Hepatocyte (in vitro differentiated cells): ENCODE results near the gene COPS7A. TPM values are rescaled to one million over a fixed set of nuclear protein-coding genes. Genes with fewer than 3 reads are reported as not detected.

Experiments
- DNase-seq: peaks from one replicate; pipeline ENCODE4 v3.0.0-alpha.2; 2016; ENCODE audit warnings: low spot score
- H2AFZ ChIP-seq: fragments of 200-600 bp; sonication (generic); 2 replicates; pipeline ENCODE4 v1.6.0; 2016; ENCODE audit warnings: antibody characterized with exemption, mild to moderate bottlenecking
- H3K27ac ChIP-seq: fragments of 200-600 bp; sonication (generic); 2 replicates; pipeline ENCODE4 v1.5.1; 2016; ENCODE audit warnings: mild to moderate bottlenecking
- H3K27me3 ChIP-seq: fragments of 200-600 bp; sonication (generic); 2 replicates; pipeline ENCODE4 v1.6.1; 2016
- H3K36me3 ChIP-seq: fragments of 200-600 bp; sonication (generic); replicated peaks from 2 replicates; pipeline ENCODE4 v1.5.1; 2016; ENCODE audit warnings: low read depth; ENCODE audit not compliant: insufficient read depth
- H3K4me1 ChIP-seq: fragments of 200-600 bp; sonication (generic); 2 replicates; pipeline ENCODE4 v1.5.1; 2016; ENCODE audit warnings: mild to moderate bottlenecking, moderate library complexity; ENCODE audit not compliant: insufficient read depth
- H3K4me2 ChIP-seq: fragments of 200-600 bp; sonication (generic); 2 replicates; pipeline ENCODE4 v1.6.0; 2016
- H3K4me3 ChIP-seq: fragments of 200-600 bp; sonication (generic); 2 replicates; pipeline ENCODE4 v1.5.1; 2016; ENCODE audit warnings: mild to moderate bottlenecking
- H3K79me2 ChIP-seq: fragments of 200-600 bp; sonication (generic); 2 replicates; pipeline ENCODE4 v1.6.0; 2017; ENCODE audit warnings: mild to moderate bottlenecking
- H3K9me2 ChIP-seq: fragments of 200-600 bp; sonication (generic); replicated peaks from 2 replicates; pipeline ENCODE4 v1.6.0; 2017; ENCODE audit warnings: mild to moderate bottlenecking; ENCODE audit not compliant: insufficient read depth
- H3K9me3 ChIP-seq: fragments of 200-600 bp; sonication (generic); 2 replicates; pipeline ENCODE4 v1.5.1; 2016; ENCODE audit warnings: low read depth, mild to moderate bottlenecking
- H4K20me1 ChIP-seq: fragments of 200-600 bp; sonication (generic); 2 replicates; pipeline ENCODE4 v1.6.0; 2016; ENCODE audit warnings: mild to moderate bottlenecking; ENCODE audit not compliant: insufficient read depth, poor library complexity, severe bottlenecking
- EZH2 ChIP-seq: fragments of 200-600 bp; sonication (generic); IDR thresholded peaks from 2 replicates; pipeline ENCODE4 v1.6.1; 2016; ENCODE audit warnings: antibody characterized with exemption, mild to moderate bottlenecking, borderline replicate concordance
- EZH2phosphoT487 ChIP-seq: fragments of 200-600 bp; sonication (generic); IDR thresholded peaks from one replicate; pipeline ENCODE4 v1.6.1; 2018; ENCODE audit warnings: antibody characterized with exemption, mild to moderate bottlenecking, low read depth, moderate library complexity; ENCODE audit not compliant: unreplicated experiment, severe bottlenecking
- WGBS: methylation state at CpG from one replicate; pipeline ENCODE4 v1.1.6; 2016; ENCODE audit warnings: low lambda C conversion rate; ENCODE audit errors: missing lambda C conversion rate; 5-methylcytosine and 5-hydroxymethylcytosine counted together
- polyA plus RNA-seq: library from polyadenylated mRNA; unstranded; fragments of >200 nt; fragmentation: Nextera tagmentation; extraction: Ambion mirVana; gene quantifications from 2 replicates; pipeline ENCODE4 v1.2.1, GENCODE V29; 2016
- total RNA-seq: library from RNA; depleted of rRNA; stranded (reverse); fragments of >200 nt; gene quantifications from 2 replicates; pipeline ENCODE4 v1.2.3, GENCODE V29; 2014
- TF ChIP-seq, protein P1 (sequence below): fragments of 200-600 bp; sonication (generic); IDR thresholded peaks from 2 replicates; pipeline ENCODE4 v1.5.1; 2016; ENCODE audit warnings: antibody characterized with exemption, mild to moderate bottlenecking; ENCODE audit not compliant: poor library complexity

The COPS7A gene
- total and polyA plus RNA-seq, 2 experiments from 2014 or later: 46.9 to 73.6 TPM

- H3K4me3 ChIP-seq: no peak overlapping the region
- no peak overlapping the region for H3K4me2 ChIP-seq
- peaks cover 21% of the 10 kb centered on the region for H3K4me1 ChIP-seq
- no peak overlapping the region for H3K27ac ChIP-seq
- no peaks in the 10 kb centered on the region for H3K9me2 ChIP-seq
- no peaks in the 10 kb centered on the region for H3K36me3 ChIP-seq
- no peaks in the 10 kb centered on the region for H3K27me3 ChIP-seq
- DNase-seq: peak; percentile 5
- TF ChIP-seq EZH2phosphoT487: no peak
- no peak for TF ChIP-seq EZH2
- TF ChIP-seq, protein P1, sequence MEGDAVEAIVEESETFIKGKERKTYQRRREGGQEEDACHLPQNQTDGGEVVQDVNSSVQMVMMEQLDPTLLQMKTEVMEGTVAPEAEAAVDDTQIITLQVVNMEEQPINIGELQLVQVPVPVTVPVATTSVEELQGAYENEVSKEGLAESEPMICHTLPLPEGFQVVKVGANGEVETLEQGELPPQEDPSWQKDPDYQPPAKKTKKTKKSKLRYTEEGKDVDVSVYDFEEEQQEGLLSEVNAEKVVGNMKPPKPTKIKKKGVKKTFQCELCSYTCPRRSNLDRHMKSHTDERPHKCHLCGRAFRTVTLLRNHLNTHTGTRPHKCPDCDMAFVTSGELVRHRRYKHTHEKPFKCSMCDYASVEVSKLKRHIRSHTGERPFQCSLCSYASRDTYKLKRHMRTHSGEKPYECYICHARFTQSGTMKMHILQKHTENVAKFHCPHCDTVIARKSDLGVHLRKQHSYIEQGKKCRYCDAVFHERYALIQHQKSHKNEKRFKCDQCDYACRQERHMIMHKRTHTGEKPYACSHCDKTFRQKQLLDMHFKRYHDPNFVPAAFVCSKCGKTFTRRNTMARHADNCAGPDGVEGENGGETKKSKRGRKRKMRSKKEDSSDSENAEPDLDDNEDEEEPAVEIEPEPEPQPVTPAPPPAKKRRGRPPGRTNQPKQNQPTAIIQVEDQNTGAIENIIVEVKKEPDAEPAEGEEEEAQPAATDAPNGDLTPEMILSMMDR: no peak
- H2AFZ ChIP-seq: no peak overlapping the region
- WGBS: 86% methylated on average over 9 of the region's 9 CpGs
- H3K9me3 ChIP-seq: no peaks in the 10 kb centered on the region
- H4K20me1 ChIP-seq: no peaks in the 10 kb centered on the region
- H3K79me2 ChIP-seq: no peaks in the 10 kb centered on the region
Observed at GRCh38 chr12:6758506-6759095, 34.8 kb downstream of the COPS7A start.

- H3K4me2 ChIP-seq: no peak overlapping the region
Observed at GRCh38 chr12:6759741-6760140, 35.9 kb downstream of the COPS7A start.

GRCh38 chr12:6763380-6763779, 39.5 kb downstream of the COPS7A start:
- Histone ChIP-seq H3K9me3 (no peaks in the 10 kb centered on the region), H3K4me2 (peak overlapping the region; percentile 55), H2AFZ (peak overlapping the region; percentile 8), H3K36me3 (no peaks in the 10 kb centered on the region), H3K79me2 (peaks cover 16% of the 10 kb centered on the region), H3K27ac (peak overlapping the region; percentile 86), H3K27me3 (no peaks in the 10 kb centered on the region), H3K9me2 (no peaks in the 10 kb centered on the region), H3K4me3 (no peak overlapping the region), H4K20me1 (peaks cover 11% of the 10 kb centered on the region), H3K4me1 (peaks cover 43% of the 10 kb centered on the region)
- DNase-seq: no peak
- TF ChIP-seq EZH2phosphoT487 (no peak), EZH2 (no peak)
- TF ChIP-seq, protein P1: no peak
- 58% methylated on average over 4 of the region's 4 CpGs for WGBS

More at GRCh38 chr12:6759741-6760140, 35.9 kb downstream of the COPS7A start:
- Histone ChIP-seq H3K4me1 (peaks cover 27% of the 10 kb centered on the region), H3K36me3 (no peaks in the 10 kb centered on the region), H3K9me2 (no peaks in the 10 kb centered on the region), H3K79me2 (no peaks in the 10 kb centered on the region), H3K27me3 (no peaks in the 10 kb centered on the region), H4K20me1 (no peaks in the 10 kb centered on the region), H2AFZ (no peak overlapping the region), H3K9me3 (no peaks in the 10 kb centered on the region), H3K4me3 (no peak overlapping the region), H3K27ac (peak overlapping the region; percentile 11)
- TF ChIP-seq, protein P1: no peak
- no peak for TF ChIP-seq EZH2phosphoT487
- no peak for TF ChIP-seq EZH2
- WGBS: 84% methylated on average over 5 of the region's 5 CpGs
- no peak for DNase-seq
